Lower lobe of right lung (tissue), 2 donors: Measurements from ENCODE around the gene ANO7. TPM values are rescaled to one million over a fixed set of nuclear protein-coding genes. Genes with fewer than 3 reads are reported as not detected.
A peak's percentile ranks its signal among the peaks of the same experiment; 100 is the strongest.

Experiments
- ATAC-seq, 2 donors: fragments of 200-7000 bp; cut with Tn5 transposase; one replicate each; pipeline ENCODE4 v1.9.1; 2020 to 2022; ENCODE audit warnings: mild to moderate bottlenecking in 2 of 2, moderate library complexity in 2 of 2
- DNase-seq: peaks from one replicate; pipeline ENCODE4 v3.0.0-alpha.2; 2020
- H3K27ac ChIP-seq: fragments of 200-600 bp; one replicate; pipeline ENCODE4 v1.8.0; 2022
- H3K27me3 ChIP-seq: fragments of 200-600 bp; one replicate; pipeline ENCODE4 v1.8.0; 2022; ENCODE audit warnings: low read depth
- H3K36me3 ChIP-seq: fragments of 200-600 bp; one replicate; pipeline ENCODE4 v1.8.0; 2022; ENCODE audit warnings: mild to moderate bottlenecking
- H3K4me1 ChIP-seq: fragments of 200-600 bp; one replicate; pipeline ENCODE4 v1.8.0; 2022
- H3K4me3 ChIP-seq: fragments of 200-600 bp; one replicate; pipeline ENCODE4 v1.8.0; 2022; ENCODE audit warnings: mild to moderate bottlenecking
- H3K9me3 ChIP-seq: fragments of 200-600 bp; one replicate; pipeline ENCODE4 v1.8.0; 2022
- CTCF ChIP-seq: fragments of 200-600 bp; IDR thresholded peaks from one replicate; pipeline ENCODE4 v1.8.0; 2022; ENCODE audit warnings: antibody characterized with exemption, mild to moderate bottlenecking
- intact Hi-C: fragments of 100-400 bp; cut with DNase I; formaldehyde crosslinking; loops from one replicate; pipeline ENCODE4 v1.11.0; 2022
- total RNA-seq: library from RNA; stranded (reverse); fragmentation: NEBNext Ultra II Directional; extraction: Animal tissue kit (Norgen Biotek cat#: 25700); gene quantifications from one replicate; pipeline ENCODE4 v1.2.1, GENCODE V29; 2021
- donor health status: DM: no; HTN: yes; CAD: no; lungs with severe emphysema.

ANO7 gene
- total RNA-seq, 1 donor from 2014 or later, result 1.3 TPM

GRCh38 chr2:241151934-241152660 is 36.4 kb upstream of the ANO7 start:
- Histone ChIP-seq H3K4me1 (peaks cover 26% of the 10 kb centered on the region), H3K27ac (no peak overlapping the region), H3K27me3 (no peaks in the 10 kb centered on the region), H3K36me3 (peaks cover 29% of the 10 kb centered on the region), H3K9me3 (no peaks in the 10 kb centered on the region), H3K4me3 (no peak overlapping the region)
- intact Hi-C loops, result no loop called here
- DNase-seq, result no peak
- TF ChIP-seq CTCF, result no peak
- no peak for ATAC-seq

GRCh38 chr2:241153616-241154015 is 34.9 kb upstream of the ANO7 start:
- Histone ChIP-seq H3K27ac (no peak overlapping the region), H3K36me3 (peaks cover 44% of the 10 kb centered on the region), H3K27me3 (no peaks in the 10 kb centered on the region), H3K4me3 (no peak overlapping the region), H3K9me3 (no peaks in the 10 kb centered on the region), H3K4me1 (peaks cover 25% of the 10 kb centered on the region)
- DNase-seq, result no peak
- no peak for ATAC-seq
- TF ChIP-seq CTCF, result no peak
- intact Hi-C loops, result no loop called here

GRCh38 chr2:241154915-241155314 is 33.6 kb upstream of the ANO7 start:
- H3K27ac ChIP-seq, result no peak overlapping the region
- no peaks in the 10 kb centered on the region for H3K9me3 ChIP-seq
- no peak for TF ChIP-seq CTCF
- H3K4me1 ChIP-seq, result peaks cover 23% of the 10 kb centered on the region
- no peaks in the 10 kb centered on the region for H3K27me3 ChIP-seq
- DNase-seq (no peak), ATAC-seq (no peak)
- intact Hi-C loops, result no loop called here
- no peak overlapping the region for H3K4me3 ChIP-seq
- peaks cover 57% of the 10 kb centered on the region for H3K36me3 ChIP-seq

- DNase-seq, result no peak
- H3K9me3 ChIP-seq, result no peaks in the 10 kb centered on the region
- H3K4me1 ChIP-seq, result peaks cover 20% of the 10 kb centered on the region
- TF ChIP-seq CTCF, result no peak
- ATAC-seq, result no peak
- peaks cover 66% of the 10 kb centered on the region for H3K36me3 ChIP-seq
- H3K27me3 ChIP-seq, result no peaks in the 10 kb centered on the region
- no peak overlapping the region for H3K4me3 ChIP-seq
- intact Hi-C loops, result no loop called here
- no peak overlapping the region for H3K27ac ChIP-seq
Observed at GRCh38 chr2:241155936-241156335, 32.5 kb upstream of the ANO7 start.

GRCh38 chr2:241156971-241157441 is 31.5 kb upstream of the ANO7 start:
- H3K27ac ChIP-seq, result no peak overlapping the region
- TF ChIP-seq CTCF, result no peak
- DNase-seq (no peak), ATAC-seq (peak in 1 of 2 donors; percentile 31)
- no peaks in the 10 kb centered on the region for H3K27me3 ChIP-seq
- no peak overlapping the region for H3K4me3 ChIP-seq
- intact Hi-C loops, result no loop called here
- peaks cover 69% of the 10 kb centered on the region for H3K36me3 ChIP-seq
- H3K9me3 ChIP-seq, result no peaks in the 10 kb centered on the region
- peaks cover 10% of the 10 kb centered on the region for H3K4me1 ChIP-seq
